Heart left ventricle (tissue), 13 donors: ENCODE data around the gene ELMO2.

Experiments
- CTCF ChIP-seq, 12 donors: fragments of 200-600 bp; sonication (generic) in 4 of 12; IDR thresholded peaks; one replicate each; pipeline versions ENCODE4 v1.5.0 to v1.8.0; 2018 to 2022; ENCODE audit warnings: antibody characterized with exemption in 12 of 12, mild to moderate bottlenecking in 5 of 12
- POLR2A ChIP-seq, 2 donors: fragments of 450-650 bp; IDR thresholded peaks; one replicate each; pipeline ENCODE4 v1.6.1; 2017; ENCODE audit warnings: antibody characterized with exemption in 2 of 2, mild to moderate bottlenecking in 2 of 2, moderate library complexity in 2 of 2
- donor health status: ischemic (EF 13 %, LVEDD 7.1; RV severe dilation, severe dysfunction).
- donor health status: DM: no; HTN: yes; CAD: no.
- donor health status: DM: no; HTN: no; CAD: no.
- donor health status: ischemic (EF 25% LVEDD 6.9; RV normal size, moderate dysfunction).
- donor health status: ischemic (EF 25% LVEDD 5.7; RV mildly dilated, moderate dysfunction).
- donor health status: ischemic (EF 35%, LVEDD 5.7; RV mildly dilated, moderate dysfunction).
- donor health status: nonischemic (EF 11% LVEDD 7.7; RV severe dilation, severe dysfunction).
- donor health status: DM: yes; HTN: yes; CAD: no.
- donor health status: PGD.
- donor health status: ischemic (EF 29% LVEDD 5.4; RV normal size, mild dysfunction).
- donor health status: nonischemic (EF 23%, LVEDD 6.1; RV moderate dilation, normal function).

- TF ChIP-seq POLR2A (IDR thresholded peaks at IDR 0.05) (no peak), CTCF (IDR thresholded peaks at IDR 0.05) (no peak)
Measured at GRCh38 chr20:46367967-46368901, 38.2 kb downstream of the ELMO2 start.
